ENCODE measurements around the gene TAF15. TPM values are rescaled to one million over a fixed set of nuclear protein-coding genes. Genes with fewer than 3 reads are reported as not detected.

Gene TAF15
- total RNA-seq, 1 experiment from 2014 or later, result 32.4 TPM

DNA sequence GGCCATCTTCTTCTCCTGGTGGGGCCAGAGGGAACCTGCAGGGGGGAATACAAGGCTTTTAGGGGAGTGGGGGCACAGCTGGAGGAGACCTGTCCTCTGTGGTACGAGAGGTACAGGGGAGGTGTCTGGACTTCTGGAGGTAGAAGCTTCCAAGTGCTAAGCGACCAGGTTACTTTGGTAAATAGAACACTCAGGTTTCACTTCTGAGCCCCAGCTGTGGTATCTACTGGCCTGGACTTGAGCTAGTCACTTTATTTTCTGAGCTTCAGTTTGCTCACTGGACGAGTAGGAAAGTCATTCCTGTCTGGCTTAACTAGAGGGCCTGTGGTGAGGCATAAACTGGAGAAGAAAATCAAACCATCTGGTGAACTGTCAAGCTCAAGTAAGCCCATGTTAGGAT lies 59.5 kb downstream of the TAF15 start, which contains the start of gene HEATR9:
TSS of gene HEATR9 (minus strand) at position 155 of the 400 bp plus-strand sequence. CDS start at position 6, 149 bp downstream.
- DNase-seq, result no peak
- no peak within 1 kb of the TSS for H3K4me2 ChIP-seq (ENCODE audit: low read length)
- no TSS peak for BruUV-seq (replicated peaks)
- intact Hi-C loops (cut with micrococcal nuclease), result no loop called here
- H3K27ac ChIP-seq (ENCODE audit: low read length), result no peak within 1 kb of the TSS
- no peaks in the 10 kb centered on the region for H3F3A ChIP-seq (ENCODE audit: low read length, unreplicated experiment)
- H3K79me2 ChIP-seq (ENCODE audit: low read length), result no peaks in the 10 kb centered on the region
- no peaks in the 10 kb centered on the region for H3K9me3 ChIP-seq (ENCODE audit: low read length)
- peaks cover 5% of the 10 kb centered on the region; the same call in 1 of the 2 replicates for H3K4me1 ChIP-seq (ENCODE audit: insufficient read depth, low read length)
- no peak within 1 kb of the TSS for H3K4me3 ChIP-seq (ENCODE audit: low read length)
- no peak for ATAC-seq
- CTCF ChIA-PET, result no interaction called here
- POLR2A ChIA-PET (ENCODE audit: unreplicated experiment), result no interaction called here
- H4K20me1 ChIP-seq (ENCODE audit: low read length), result no peaks in the 10 kb centered on the region
- no peak for TF ChIP-seq EZH2phosphoT487 (IDR thresholded peaks at IDR 0.05; ENCODE audit: borderline replicate concordance, low read length)
- TF ChIP-seq EZH2 (IDR thresholded peaks at IDR 0.05; ENCODE audit: low read length, unreplicated experiment), result no peak
- TF ChIP-seq, protein P1, sequence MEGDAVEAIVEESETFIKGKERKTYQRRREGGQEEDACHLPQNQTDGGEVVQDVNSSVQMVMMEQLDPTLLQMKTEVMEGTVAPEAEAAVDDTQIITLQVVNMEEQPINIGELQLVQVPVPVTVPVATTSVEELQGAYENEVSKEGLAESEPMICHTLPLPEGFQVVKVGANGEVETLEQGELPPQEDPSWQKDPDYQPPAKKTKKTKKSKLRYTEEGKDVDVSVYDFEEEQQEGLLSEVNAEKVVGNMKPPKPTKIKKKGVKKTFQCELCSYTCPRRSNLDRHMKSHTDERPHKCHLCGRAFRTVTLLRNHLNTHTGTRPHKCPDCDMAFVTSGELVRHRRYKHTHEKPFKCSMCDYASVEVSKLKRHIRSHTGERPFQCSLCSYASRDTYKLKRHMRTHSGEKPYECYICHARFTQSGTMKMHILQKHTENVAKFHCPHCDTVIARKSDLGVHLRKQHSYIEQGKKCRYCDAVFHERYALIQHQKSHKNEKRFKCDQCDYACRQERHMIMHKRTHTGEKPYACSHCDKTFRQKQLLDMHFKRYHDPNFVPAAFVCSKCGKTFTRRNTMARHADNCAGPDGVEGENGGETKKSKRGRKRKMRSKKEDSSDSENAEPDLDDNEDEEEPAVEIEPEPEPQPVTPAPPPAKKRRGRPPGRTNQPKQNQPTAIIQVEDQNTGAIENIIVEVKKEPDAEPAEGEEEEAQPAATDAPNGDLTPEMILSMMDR (conservative IDR thresholded peaks at IDR 0.05; ENCODE audit: low read depth, low read length), result no peak
- no peak within 1 kb of the TSS for H3K9ac ChIP-seq (ENCODE audit: low read length)
- H3K27me3 ChIP-seq (ENCODE audit: low read length), result no peaks in the 10 kb centered on the region
- no peaks in the 10 kb centered on the region for H3K36me3 ChIP-seq (ENCODE audit: low read depth, low read length)
- H2AFZ ChIP-seq (ENCODE audit: low read length), result no peak within 1 kb of the TSS
- H3K9me2 ChIP-seq (replicated peaks; ENCODE audit: low read length), result no peaks in the 10 kb centered on the region

GRCh38 chr17:35870906-35871819 lies 61.9 kb downstream of the TAF15 start:
- no peak overlapping the region for H3K4me2 ChIP-seq (ENCODE audit: low read length)

DNA sequence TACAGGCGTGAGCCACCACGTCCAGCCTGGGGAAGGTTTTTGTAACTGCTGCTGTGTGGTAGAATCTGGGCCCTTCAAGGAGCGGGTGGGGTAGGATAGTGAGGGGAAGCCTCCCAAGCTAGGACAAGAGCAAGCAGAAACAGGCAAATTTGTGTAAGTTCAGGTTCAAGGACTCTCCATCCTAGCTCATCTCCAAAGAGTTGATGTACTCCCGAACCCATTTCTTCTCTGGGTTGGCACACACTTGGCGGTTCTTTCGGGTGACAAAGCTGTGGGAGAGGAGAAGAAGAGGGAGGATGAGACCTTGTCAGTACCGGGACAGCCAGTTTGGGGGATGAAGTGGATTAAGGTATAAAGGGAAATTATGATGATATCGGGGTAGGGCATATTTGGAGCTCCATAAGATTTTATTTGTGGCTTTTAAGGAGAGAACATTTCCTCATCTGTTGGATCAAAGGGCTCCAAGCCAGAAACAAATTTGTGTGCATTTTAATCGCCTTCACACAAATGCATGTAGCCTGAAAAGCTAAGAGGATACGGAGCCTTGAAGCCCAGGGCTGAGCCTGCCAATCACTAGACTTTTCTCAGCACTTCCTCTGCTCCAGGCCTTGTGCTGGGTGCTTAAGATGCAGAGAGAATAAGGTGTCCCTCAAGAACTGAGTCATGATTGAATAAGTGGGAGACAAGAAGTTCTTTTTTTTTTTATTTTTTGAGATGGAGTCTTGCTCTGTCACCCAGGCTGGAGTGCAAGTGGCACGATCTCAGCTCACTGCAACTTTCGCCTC lies 63.1 kb downstream of the TAF15 start:
- Histone ChIP-seq H3F3A (ENCODE audit: low read length, unreplicated experiment) (no peaks in the 10 kb centered on the region), H3K36me3 (ENCODE audit: low read depth, low read length) (no peaks in the 10 kb centered on the region), H3K9me3 (ENCODE audit: low read length) (no peaks in the 10 kb centered on the region), H3K27me3 (ENCODE audit: low read length) (no peaks in the 10 kb centered on the region), H3K27ac (ENCODE audit: low read length) (no peak overlapping the region), H3K79me2 (ENCODE audit: low read length) (no peaks in the 10 kb centered on the region), H3K9ac (ENCODE audit: low read length) (no peak overlapping the region), H3K9me2 (replicated peaks; ENCODE audit: low read length) (no peaks in the 10 kb centered on the region), H3K4me1 (ENCODE audit: insufficient read depth, low read length) (no peaks in the 10 kb centered on the region), H3K4me3 (ENCODE audit: low read length) (no peak overlapping the region), H3K4me2 (ENCODE audit: low read length) (no peak overlapping the region), H2AFZ (ENCODE audit: low read length) (no peak overlapping the region), H4K20me1 (ENCODE audit: low read length) (no peaks in the 10 kb centered on the region)
- no peak for DNase-seq
- intact Hi-C loops (cut with micrococcal nuclease), result no loop called here
- ATAC-seq, result no peak
- ChIA-PET CTCF (no interaction called here), POLR2A (ENCODE audit: unreplicated experiment) (no interaction called here)
- BruUV-seq (replicated peaks), result no TSS peak
- TF ChIP-seq EZH2phosphoT487 (IDR thresholded peaks at IDR 0.05; ENCODE audit: borderline replicate concordance, low read length), result no peak
- TF ChIP-seq, protein P1 (conservative IDR thresholded peaks at IDR 0.05; ENCODE audit: low read depth, low read length), result no peak

More at GRCh38 chr17:35870906-35871819, 61.9 kb downstream of the TAF15 start:
- Histone ChIP-seq H3K36me3 (ENCODE audit: low read depth, low read length) (no peaks in the 10 kb centered on the region), H3F3A (ENCODE audit: low read length, unreplicated experiment) (no peaks in the 10 kb centered on the region), H3K79me2 (ENCODE audit: low read length) (no peaks in the 10 kb centered on the region), H3K9me3 (ENCODE audit: low read length) (no peaks in the 10 kb centered on the region), H3K9ac (ENCODE audit: low read length) (no peak overlapping the region), H3K27me3 (ENCODE audit: low read length) (no peaks in the 10 kb centered on the region), H3K4me1 (ENCODE audit: insufficient read depth, low read length) (no peaks in the 10 kb centered on the region), H3K4me3 (ENCODE audit: low read length) (no peak overlapping the region), H3K9me2 (replicated peaks; ENCODE audit: low read length) (no peaks in the 10 kb centered on the region), H3K27ac (ENCODE audit: low read length) (no peak overlapping the region), H4K20me1 (ENCODE audit: low read length) (no peaks in the 10 kb centered on the region), H2AFZ (ENCODE audit: low read length) (no peak overlapping the region)
- ChIA-PET CTCF (no interaction called here), POLR2A (ENCODE audit: unreplicated experiment) (no interaction called here)
- ATAC-seq (no peak), DNase-seq (no peak)
- intact Hi-C loops (cut with micrococcal nuclease), result no loop called here
- no peak for TF ChIP-seq EZH2 (IDR thresholded peaks at IDR 0.05; ENCODE audit: low read length, unreplicated experiment)
- no TSS peak for BruUV-seq (replicated peaks)
